GM18858 (cell line): ENCODE measurements around the gene ATOSA.

Experiments used
- ATAC-seq: cut with Tn5 transposase; IDR thresholded peaks from one replicate; pipeline ENCODE4 v1.9.1; 2021; ENCODE audit not compliant: unreplicated experiment

The ATOSA gene

GRCh38 chr15:52682781-52683180 lies 3.6 kb upstream of the ATOSA start:
- peak; percentile 25 for ATAC-seq

DNA sequence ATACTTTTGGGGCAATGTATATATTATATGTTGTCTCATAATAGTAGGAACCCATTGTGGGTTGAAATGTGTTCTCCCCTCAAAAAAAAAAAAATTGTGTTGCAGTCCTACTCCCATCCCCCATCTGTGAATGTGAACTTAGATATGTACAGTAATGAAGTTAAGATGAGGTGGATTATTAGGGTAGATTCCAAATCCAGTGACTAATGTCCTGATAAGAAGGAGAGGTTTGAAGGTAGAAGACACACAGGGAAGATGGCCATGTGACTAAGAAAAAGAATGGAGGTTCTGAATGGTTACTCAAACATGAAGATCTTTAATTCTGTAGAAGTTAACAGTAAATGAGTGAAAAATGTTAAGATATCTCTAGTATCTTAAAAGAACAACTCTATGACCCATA lies 3.0 kb upstream of the ATOSA start:
- no peak for ATAC-seq

DNA sequence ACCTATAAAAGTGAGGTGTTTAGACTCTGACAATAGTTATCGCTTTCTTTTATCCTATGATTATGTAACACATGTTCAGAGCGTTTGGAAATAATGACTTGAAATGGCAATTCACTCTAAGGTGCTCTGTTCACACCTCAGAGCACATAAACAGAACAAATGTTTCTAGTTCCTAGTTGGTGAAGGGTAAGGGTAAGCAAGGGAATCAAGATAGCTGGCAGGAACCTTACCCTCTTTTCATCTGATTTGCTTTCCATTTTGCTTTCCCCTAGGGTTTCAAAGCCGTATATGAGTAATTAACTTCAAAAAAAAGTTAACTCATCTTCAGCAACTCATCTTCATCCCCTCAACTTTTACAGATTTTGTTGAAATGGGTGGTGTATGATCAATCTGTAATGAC lies 2.3 kb upstream of the ATOSA start:
- ATAC-seq = no peak

DNA sequence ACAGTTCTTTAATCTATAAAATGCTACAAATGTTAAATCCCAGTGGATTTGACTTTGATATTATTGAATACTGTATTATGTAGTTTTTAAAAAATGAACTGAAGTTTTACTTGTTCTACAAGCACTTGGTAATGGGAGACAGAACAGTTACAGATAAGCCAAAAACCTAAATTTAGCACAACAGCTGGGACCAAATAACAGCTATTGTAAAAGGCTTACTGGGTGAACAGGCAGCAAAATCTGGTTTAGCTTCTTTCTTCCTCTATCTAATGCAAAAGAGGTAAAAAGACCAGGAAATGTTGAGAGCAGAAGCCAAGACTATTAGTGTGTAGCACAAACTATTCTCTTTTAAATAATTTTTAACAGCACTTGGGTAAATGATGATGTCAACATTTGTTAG lies 1.6 kb upstream of the ATOSA start:
- no peak for ATAC-seq

DNA sequence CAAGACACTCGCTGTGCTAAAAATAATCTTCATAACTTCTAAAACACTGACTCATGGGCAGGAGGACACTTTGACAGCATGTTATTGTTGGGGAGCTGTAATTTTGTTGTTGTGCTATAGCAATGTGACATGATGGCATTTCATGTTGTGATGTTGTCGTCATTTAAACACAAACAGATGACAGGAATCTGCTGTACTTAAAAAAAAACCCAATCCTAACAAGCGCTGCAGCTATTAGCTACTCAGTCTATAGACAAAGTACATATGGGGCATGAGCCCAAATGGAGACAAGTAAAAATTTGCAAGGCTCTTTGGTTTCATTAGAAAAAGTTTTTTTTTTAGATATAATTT lies 828 bp upstream of the ATOSA start:
- ATAC-seq = no peak

DNA sequence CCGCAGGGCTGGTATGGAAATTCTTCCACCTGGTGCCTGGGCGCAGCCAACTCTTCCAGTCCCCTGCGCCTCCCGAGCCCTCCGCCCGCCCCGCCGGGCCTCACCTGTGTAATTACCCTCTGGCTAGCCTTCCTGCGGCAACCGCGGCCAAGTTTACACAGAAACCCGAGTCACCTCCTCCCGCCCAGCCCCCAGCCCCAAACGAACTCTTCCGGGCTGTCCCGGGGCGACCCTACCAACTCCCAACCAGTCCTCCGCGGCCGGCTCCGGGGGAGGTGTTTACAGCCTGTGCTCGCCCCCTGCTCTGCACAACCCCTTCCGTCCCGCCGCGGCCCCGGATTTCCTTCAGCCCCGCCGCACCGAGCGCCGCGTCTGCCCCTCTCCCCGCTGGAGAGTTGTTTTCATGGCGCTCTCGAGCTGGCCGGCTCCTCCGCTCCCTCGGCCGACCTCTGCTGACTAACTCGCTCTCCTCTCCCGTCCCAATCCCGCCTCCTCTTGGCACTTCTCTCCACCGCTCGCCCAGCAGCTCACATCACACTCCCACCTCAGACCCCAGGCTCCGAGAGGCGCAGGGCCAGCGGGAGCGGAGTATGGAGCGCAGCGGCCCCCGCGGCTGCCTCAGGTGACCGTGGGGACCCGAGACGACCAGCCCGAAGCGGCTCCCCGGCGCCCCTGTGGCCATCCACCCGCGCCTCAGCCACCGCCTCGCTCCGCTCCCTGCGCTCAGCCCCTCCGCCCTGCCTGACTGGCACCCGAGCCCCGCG lies 538 bp downstream of the ATOSA start:
- ATAC-seq = no peak

DNA sequence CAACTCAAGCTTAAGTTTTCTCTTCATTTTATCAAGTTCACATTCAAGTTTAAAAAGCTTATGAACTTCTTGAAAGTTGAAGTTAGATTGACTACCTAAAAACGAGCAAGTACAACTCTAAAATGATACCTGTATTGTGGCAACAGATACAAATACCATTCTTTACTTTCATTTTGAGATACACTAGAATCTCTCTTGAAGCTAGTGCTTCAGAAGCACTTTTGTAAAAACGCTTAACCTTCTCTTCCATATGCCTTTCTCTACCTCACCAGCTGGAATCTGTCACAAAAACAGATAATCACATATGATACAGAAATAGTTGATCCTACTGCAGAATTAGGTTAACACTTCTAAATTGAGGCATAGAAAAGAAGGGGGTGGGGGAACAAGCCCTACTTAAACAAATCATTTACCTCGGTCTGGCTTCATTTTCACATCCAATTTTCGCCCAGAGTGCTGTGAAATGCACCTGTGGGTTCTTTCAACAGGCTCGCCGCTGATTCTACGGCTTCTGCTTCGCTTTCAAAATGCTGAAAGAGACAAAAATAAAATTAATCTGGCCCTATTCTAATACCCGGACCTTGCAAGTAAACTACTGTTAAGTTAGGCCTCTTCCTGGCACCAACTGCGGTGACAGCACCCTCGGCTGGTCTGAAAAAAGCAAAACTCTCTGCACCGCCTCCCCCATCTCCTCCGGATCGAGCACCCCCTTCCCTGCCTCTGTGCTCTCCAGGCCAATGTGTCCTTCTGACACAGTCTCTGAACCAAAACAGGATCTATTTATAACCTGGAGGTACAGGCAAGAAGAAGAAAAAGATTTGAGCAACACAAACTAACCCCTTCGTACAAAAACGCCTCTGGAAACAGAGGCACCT lies 1.4 kb downstream of the ATOSA start:
- peak; percentile 29 for ATAC-seq

- ATAC-seq = no peak
These were observed 4.4 kb downstream of the ATOSA start for GRCh38 chr15:52674831-52675230.

DNA sequence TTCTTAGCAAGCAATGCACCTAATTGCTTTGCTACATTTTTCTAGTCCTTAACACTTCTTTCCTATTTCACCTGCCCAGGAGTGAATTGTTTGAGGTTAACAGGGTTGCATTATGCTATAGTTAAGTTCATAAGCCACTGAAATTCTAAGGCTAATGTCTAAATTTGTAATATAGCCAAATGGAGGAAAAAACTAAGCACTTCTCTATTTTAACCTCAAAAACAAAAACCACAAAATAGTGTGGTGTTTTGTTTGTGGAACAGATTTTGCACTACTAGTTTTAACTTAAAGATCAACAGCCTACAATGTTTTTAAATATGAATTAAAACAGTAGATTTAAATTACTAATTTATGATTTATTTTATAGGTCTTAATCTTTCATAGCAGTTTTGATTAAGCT lies 5.5 kb downstream of the ATOSA start:
- no peak for ATAC-seq

DNA sequence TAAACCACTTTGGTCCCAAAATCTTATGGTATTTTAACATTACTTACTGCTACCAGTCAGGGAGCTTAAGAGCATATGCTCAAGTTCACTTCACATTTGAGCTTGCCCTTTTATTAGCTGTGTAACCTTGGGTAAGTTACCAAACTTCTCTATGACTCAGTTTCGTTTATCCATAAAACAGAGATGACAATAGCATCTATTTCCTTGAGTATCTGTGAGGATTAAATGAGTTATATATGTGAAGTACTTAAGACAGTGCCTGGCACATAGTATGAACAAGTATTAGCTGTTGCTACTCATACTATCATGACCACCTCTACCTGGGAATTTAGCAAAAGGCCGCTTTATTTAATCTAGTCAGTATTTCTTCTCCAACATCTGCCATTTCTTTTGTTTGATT lies 5.9 kb downstream of the ATOSA start:
- no peak for ATAC-seq

DNA sequence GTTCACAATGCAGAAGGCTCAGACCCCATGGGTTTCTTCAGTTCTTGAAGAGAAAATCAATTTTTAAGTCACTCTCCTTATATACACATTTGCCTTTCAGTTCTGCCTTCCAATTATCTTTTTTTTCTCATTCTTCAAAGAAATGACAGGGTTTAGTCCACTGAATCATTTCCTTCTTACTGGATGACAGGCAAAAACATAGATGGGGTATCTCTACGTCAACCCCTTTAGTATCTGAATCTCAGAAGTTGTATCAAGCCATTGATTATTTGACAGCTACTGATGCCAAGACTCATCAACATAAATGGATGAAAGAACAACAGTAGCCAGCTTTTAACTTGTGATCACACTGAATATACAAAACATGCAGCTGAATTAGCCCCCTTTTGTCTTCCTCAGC lies 6.5 kb downstream of the ATOSA start:
- ATAC-seq = no peak

DNA sequence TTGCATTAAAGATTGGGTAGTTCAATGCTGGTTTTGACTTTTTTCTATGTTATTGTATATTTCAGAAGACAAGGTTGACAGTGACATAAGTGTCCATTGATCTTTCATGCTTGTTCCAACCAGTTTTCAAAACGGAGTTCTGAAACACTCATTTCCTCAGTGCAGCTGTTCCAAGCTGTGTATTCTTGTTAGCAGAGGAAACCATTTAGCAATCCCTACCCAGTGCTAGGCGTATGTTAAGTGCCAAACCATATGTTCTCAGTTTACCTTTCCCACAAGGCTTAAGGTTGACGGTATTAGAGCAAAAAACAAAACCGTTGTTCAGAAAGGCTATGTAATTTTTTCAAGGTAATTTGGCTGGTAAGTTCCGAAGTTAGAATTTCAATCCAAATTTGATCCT lies 9.1 kb downstream of the ATOSA start:
- no peak for ATAC-seq

- ATAC-seq = no peak
These were observed 11.1 kb downstream of the ATOSA start for GRCh38 chr15:52668133-52668532.

DNA sequence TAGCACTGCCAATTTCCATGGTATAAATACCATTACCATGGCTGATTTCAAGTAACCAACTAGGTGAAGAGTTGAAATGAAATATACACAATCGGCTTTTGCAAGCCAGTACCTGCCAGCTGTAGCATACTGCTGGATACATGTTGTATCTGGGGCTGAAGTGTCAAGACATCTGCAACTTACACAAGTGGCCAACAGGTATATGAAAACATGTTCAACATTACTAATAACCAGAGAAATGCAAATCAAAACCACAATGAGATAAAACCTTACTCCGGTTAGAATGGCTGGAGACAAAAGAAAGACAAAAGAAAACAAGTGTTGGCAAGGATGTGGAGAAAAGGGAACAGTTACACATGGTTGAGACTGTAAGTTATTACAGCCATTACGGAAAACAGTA lies 11.6 kb downstream of the ATOSA start:
- peak; percentile 86 for ATAC-seq

DNA sequence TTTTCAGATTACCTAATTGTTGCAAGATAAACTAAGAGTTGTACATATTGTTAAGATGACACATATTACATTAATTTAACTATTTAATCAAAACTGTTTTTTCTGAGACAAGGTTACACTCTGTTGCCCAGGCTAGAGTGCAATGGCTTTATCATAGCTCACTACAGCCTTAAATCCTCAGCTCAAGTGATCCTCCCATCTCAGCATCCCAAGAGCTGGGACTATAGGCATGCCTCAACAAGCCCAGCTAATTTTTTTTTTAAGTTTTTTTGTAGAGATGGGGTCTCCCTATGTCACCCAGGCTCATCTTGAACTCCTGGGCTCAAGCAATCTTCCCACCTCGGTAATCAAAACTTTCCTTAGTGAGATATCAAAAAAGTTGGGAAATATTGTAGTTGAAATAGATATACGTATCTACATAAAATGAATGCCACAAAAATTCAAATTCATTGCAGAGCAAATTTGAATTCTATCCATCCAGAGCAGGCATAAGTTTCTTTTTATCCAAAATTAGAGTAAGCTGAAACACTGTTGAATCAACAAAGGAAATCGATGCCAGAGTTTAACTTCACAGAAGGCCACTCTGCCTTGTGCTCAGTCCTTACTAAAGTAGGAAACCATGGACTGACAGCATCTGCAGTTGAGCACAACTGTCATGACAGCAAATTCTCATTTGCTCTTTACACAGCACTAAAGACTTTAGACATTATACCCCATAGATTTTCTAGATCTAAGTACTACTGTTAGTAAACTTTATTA lies 15.5 kb downstream of the ATOSA start:
- ATAC-seq = no peak

DNA sequence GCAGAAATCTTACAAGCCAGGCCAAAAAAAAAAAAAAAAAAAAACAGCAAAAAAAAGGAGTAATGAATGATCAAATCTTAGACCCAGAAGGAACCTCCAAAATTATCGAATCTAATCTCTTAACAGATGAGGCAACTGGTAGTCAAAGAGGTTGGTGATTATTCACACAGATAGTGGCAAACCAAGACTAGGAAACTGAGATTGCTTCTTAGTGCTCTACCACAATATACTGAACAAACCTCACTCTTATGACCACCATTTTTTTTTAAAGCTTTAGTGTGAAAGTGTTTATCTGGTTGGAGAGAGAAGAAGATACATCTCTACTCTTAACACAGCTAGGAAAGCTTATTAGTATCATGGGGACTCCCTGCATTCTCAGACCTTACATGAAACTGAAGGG lies 17.3 kb downstream of the ATOSA start:
- ATAC-seq = no peak

GRCh38 chr15:52660192-52660591 lies 19.0 kb downstream of the ATOSA start:
- no peak for ATAC-seq

DNA sequence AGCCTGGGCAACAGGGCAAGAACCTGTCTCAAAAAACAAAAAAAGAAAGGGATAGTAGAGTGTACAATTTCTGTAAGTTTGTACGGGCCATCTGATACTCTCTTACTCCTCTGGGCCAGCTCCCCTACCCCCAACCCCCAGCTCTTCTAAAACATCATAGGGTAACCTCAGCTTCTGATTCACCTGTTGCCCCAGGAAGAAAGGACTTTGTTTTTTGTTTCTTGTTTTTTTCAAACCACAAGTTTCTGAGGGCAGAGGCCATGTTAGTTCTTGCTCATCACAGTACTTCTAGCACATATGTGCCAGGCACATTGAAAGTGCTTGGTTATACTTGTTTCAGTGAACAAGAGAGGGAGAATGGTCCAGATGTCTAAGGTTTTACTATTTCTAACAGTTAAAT lies 20.2 kb downstream of the ATOSA start:
- ATAC-seq = peak; percentile 84

GRCh38 chr15:52657338-52657737 lies 21.9 kb downstream of the ATOSA start:
- ATAC-seq = no peak

DNA sequence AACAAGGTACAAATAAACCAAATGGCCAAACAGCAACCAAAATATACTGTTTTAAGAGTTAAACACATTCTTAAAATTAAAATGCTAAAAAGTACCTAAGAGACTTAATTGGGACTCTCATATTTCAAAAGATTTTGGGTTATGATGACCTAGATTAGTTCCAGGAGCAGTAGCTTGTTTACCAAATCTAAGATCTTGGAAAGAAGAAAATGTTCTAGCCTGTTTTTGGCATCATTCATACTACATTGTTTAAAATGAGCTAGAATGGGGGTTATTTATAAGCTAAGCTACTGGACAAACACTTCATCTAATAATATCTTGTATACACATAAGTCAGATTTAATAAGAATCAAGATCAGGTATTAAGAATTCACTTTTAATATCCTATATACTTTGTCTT lies 22.8 kb downstream of the ATOSA start:
- no peak for ATAC-seq

- no peak for ATAC-seq
These were observed 25.7 kb downstream of the ATOSA start for GRCh38 chr15:52653431-52653964.

DNA sequence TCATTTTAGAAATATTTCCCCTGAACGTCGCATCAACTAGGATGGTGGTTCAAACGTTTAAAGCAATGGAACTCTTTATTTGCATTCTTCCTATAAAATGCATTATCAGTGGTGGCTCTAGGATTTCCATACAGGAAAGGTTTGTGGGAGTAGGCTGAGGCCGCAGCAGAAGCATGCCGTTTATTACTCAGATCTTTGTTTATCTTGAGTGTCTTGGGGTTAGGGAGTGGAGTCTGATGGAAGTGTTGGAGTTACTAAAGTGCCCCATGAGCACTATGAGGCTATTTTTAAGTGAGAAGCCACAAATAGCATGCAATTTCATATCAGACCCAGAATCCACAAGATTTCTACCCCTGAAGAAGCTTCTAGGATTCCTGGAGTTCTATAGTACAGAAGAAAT lies 26.2 kb downstream of the ATOSA start:
- ATAC-seq = no peak
